ENCODE results near the gene EEA1. TPM values are rescaled to one million over a fixed set of nuclear protein-coding genes. Genes with fewer than 3 reads are reported as not detected.
A peak's percentile ranks its signal among the peaks of the same experiment; 100 is the strongest.

The EEA1 gene
- polyA plus RNA-seq, 2 of the 4 experiments (the other 2 are of a cell fraction), result 6.6 to 8.1 TPM

DNA sequence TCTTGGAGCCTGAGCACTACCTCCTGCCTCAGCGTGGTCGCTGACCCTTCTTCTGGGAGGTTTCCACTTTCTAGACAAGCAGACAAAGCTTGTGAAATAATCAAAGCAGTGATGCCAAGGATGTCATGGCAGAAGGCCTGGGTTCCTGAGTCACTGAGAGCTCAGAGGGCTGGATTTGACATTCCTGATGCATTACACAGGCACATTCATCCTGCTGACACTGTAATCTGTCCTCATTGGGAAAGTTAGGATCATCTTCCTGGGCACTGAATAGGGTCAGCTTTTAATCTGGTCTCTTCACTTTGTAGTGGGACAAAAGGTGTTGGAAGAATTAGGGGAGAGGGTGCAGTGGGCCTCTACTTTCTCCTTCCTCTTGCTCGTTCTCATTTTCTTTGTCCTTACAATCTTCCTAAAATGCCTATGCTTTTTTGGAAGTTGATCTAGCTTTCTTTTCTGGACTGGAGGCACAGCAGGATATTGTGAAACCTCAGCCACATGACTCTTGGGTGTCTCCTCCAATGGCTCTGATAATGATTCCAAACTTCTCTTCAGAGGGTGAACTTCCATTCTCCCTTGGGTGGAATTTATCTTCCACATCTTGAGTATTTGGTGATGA is 29.6 kb downstream of the EEA1 start:
- Histone ChIP-seq H3K27ac (peak overlapping the region; percentile 83 to 87), H3K4me2 (peak overlapping the region; percentile 79), H3K4me1 (peaks cover 27% of the 10 kb centered on the region), H3K9me3 (no peaks in the 10 kb centered on the region), H3K4me3 (no peak overlapping the region; the same call in 2 of the 3 replicates)
- CTCF ChIA-PET, result interaction anchor here (0.5 to 1.6 kb wide), 8 partner anchors 10 to 511 kb away, joined by 3 to 4 read pairs (median 3); no protein-coding TSS in a partner anchor
- ATAC-seq (peak; percentile 99 to 100), DNase-seq (ENCODE audit: low read depth in 1 of 2, low spot score in 1 of 2) (peak; percentile 82 to 96), FAIRE-seq (peak; percentile 97)
- TF ChIP-seq TFCP2L1 (CRISPR knock-in tag; IDR thresholded peaks at IDR 0.05) (peak; percentile 28; the same call in 1 of the 2 replicates), FOSL2 (IDR thresholded peaks at IDR 0.05) (peak; percentile 87), FOSL2 (CRISPR knock-in tag; IDR thresholded peaks at IDR 0.05) (peak; percentile 94), CEBPB (IDR thresholded peaks at IDR 0.05) (peak; percentile 72 to 91), SREBF2 (IDR thresholded peaks at IDR 0.05) (no peak), JUN (IDR thresholded peaks at IDR 0.05) (peak; percentile 65 to 74; a peak in 4 of 5 replicates), MYC (IDR thresholded peaks at IDR 0.05; ENCODE audit: borderline replicate concordance, low read length) (peak; percentile 21; the same call in 1 of the 2 replicates), SMC3 (IDR thresholded peaks at IDR 0.05) (peak; percentile 20; the same call in 1 of the 3 replicates), EP300 (IDR thresholded peaks at IDR 0.05) (peak; percentile 39 to 65; a peak in 2 of 5 replicates), JUNB (IDR thresholded peaks at IDR 0.05) (peak; percentile 89), HEYL (CRISPR knock-in tag; IDR thresholded peaks at IDR 0.05) (no peak), CBX8 (IDR thresholded peaks at IDR 0.05) (no peak), ZFP36 (IDR thresholded peaks at IDR 0.05; ENCODE audit: borderline replicate concordance, partially characterized antibody) (no peak), MAFK (IDR thresholded peaks at IDR 0.05; ENCODE audit: partially characterized antibody) (peak; percentile 94), RAD21 (conservative IDR thresholded peaks at IDR 0.05 in 1 of 2, IDR thresholded peaks at IDR 0.05 in 1 of 2) (0 out of 5 replicates have a peak, but pooled peaks of 1 of the 2 experiments have one; percentile 22), GATA3 (IDR thresholded peaks at IDR 0.05; ENCODE audit: borderline replicate concordance) (peak; percentile 64; the same call in 1 of the 2 replicates), HOXB5 (CRISPR knock-in tag; IDR thresholded peaks at IDR 0.05) (peak; percentile 92), BCL3 (IDR thresholded peaks at IDR 0.05) (peak; percentile 56; the same call in 2 of the 3 replicates)
- TF ChIP-seq, protein P1, sequence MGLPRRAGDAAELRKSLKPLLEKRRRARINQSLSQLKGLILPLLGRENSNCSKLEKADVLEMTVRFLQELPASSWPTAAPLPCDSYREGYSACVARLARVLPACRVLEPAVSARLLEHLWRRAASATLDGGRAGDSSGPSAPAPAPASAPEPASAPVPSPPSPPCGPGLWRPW (IDR thresholded peaks at IDR 0.05), result 0 out of 2 replicates have a peak, but pooled peaks have one; percentile 12
- TF ChIP-seq, protein P2, sequence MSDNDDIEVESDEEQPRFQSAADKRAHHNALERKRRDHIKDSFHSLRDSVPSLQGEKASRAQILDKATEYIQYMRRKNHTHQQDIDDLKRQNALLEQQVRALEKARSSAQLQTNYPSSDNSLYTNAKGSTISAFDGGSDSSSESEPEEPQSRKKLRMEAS (IDR thresholded peaks at IDR 0.05), result peak; percentile 83
- TF ChIP-seq, protein P3, sequence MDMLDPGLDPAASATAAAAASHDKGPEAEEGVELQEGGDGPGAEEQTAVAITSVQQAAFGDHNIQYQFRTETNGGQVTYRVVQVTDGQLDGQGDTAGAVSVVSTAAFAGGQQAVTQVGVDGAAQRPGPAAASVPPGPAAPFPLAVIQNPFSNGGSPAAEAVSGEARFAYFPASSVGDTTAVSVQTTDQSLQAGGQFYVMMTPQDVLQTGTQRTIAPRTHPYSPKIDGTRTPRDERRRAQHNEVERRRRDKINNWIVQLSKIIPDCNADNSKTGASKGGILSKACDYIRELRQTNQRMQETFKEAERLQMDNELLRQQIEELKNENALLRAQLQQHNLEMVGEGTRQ (IDR thresholded peaks at IDR 0.05), result peak; percentile 56
- POLR2A ChIA-PET, result interaction anchor here (0.6 to 1.7 kb wide), 5 partner anchors 12 to 754 kb away, joined by 3 to 36 read pairs (median 4); partner anchors contain the start of genes BTG1 and EEA1
- WGBS (ENCODE audit: missing lambda C conversion rate), result 0% methylated on average over 3 of the region's 3 CpGs

DNA sequence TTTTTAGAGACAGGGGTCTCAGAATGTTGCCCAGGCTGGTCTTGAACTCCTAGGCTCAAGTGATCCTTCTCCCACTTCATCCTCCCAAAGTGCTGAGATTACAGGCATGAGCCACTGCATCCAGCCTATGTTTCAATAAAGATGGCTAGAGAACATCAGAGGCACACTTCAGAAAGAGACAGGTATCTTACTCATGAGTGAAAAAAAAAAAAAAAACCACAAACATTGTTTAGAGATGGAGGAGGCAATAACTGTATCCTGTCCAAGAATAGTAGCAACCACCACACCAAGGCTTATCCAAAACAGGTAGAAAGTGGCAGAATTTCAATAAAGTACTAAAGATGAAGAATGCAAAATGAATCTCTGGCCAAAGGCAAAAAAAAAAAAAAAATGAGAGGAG is 30.3 kb downstream of the EEA1 start:
- CTCF ChIA-PET, result interaction anchor here (0.5 to 1.6 kb wide), 8 partner anchors 10 to 512 kb away, joined by 3 to 4 read pairs (median 3); no protein-coding TSS in a partner anchor

More for the DNA sequence above, 30.3 kb downstream of the EEA1 start:
- Histone ChIP-seq H3K4me2 (peak overlapping the region; percentile 79), H3K4me3 (no peak overlapping the region), H3K9me3 (no peaks in the 10 kb centered on the region), H3K27ac (peak overlapping the region; percentile 83 to 87), H3K4me1 (peaks cover 27% of the 10 kb centered on the region)
- FAIRE-seq, result no peak
- TF ChIP-seq JUNB (IDR thresholded peaks at IDR 0.05), result no peak
- no peak for TF ChIP-seq KDM1A (IDR thresholded peaks at IDR 0.05; ENCODE audit: low read depth)
- POLR2A ChIA-PET, result interaction anchor here (0.7 to 1.7 kb wide), 3 partner anchors 30 to 753 kb away, joined by 4 to 36 read pairs (median 6); partner anchors contain the start of genes BTG1 and EEA1
- ATAC-seq, result peak; percentile 61 to 65
- peak in 1 of 2 experiments; percentile 4 for DNase-seq (ENCODE audit: low read depth in 1 of 2, low spot score in 1 of 2)

Data from A549 (cell line).